Measurements from ENCODE around the gene LTK.
A peak's percentile ranks its signal among the peaks of the same experiment; 100 is the strongest.

Gene LTK

GRCh38 chr15:41489641-41490040, 24.0 kb downstream of the LTK start:
- TF ChIP-seq RAD21 (IDR thresholded peaks at IDR 0.05; ENCODE audit: low read depth) (no peak), USF1 (IDR thresholded peaks at IDR 0.05) (no peak), TAF1 (IDR thresholded peaks at IDR 0.05; ENCODE audit: low read depth) (no peak), YY1 (IDR thresholded peaks at IDR 0.05; ENCODE audit: low read depth) (no peak), NFIC (IDR thresholded peaks at IDR 0.05) (no peak), TEAD4 (IDR thresholded peaks at IDR 0.05) (no peak)

- TF ChIP-seq EGR1 (IDR thresholded peaks at IDR 0.05) (no peak), FOXM1 (IDR thresholded peaks at IDR 0.05; ENCODE audit: borderline replicate concordance, low read depth) (no peak), EP300 (IDR thresholded peaks at IDR 0.05; ENCODE audit: borderline replicate concordance) (no peak), REST (IDR thresholded peaks at IDR 0.05; ENCODE audit: low read depth) (no peak), NFIC (IDR thresholded peaks at IDR 0.05) (no peak), TCF12 (IDR thresholded peaks at IDR 0.05; ENCODE audit: low read depth) (no peak), CREB1 (IDR thresholded peaks at IDR 0.05; ENCODE audit: low read depth) (no peak), CEBPB (IDR thresholded peaks at IDR 0.05) (no peak), ZBTB7A (IDR thresholded peaks at IDR 0.05; ENCODE audit: low read depth) (no peak), USF1 (IDR thresholded peaks at IDR 0.05) (no peak)
These were observed 25.8 kb downstream of the LTK start for GRCh38 chr15:41487802-41488201.

- TF ChIP-seq TAF1 (IDR thresholded peaks at IDR 0.05; ENCODE audit: low read depth) (no peak), TEAD4 (IDR thresholded peaks at IDR 0.05) (0 out of 2 replicates have a peak, but pooled peaks have one; percentile 10), EGR1 (IDR thresholded peaks at IDR 0.05) (no peak), REST (IDR thresholded peaks at IDR 0.05; ENCODE audit: low read depth) (no peak)
These were observed 26.2 kb downstream of the LTK start for GRCh38 chr15:41487381-41487780.

- TF ChIP-seq YY1 (IDR thresholded peaks at IDR 0.05; ENCODE audit: low read depth): no peak
- TF ChIP-seq MAX (IDR thresholded peaks at IDR 0.05): no peak
- TF ChIP-seq TEAD4 (IDR thresholded peaks at IDR 0.05): no peak
- no peak for TF ChIP-seq FOXM1 (IDR thresholded peaks at IDR 0.05; ENCODE audit: borderline replicate concordance, low read depth)
- no peak for TF ChIP-seq CEBPB (IDR thresholded peaks at IDR 0.05)
- TF ChIP-seq USF1 (IDR thresholded peaks at IDR 0.05): no peak
- TF ChIP-seq ZBTB7A (IDR thresholded peaks at IDR 0.05; ENCODE audit: low read depth): no peak
- TF ChIP-seq RAD21 (IDR thresholded peaks at IDR 0.05; ENCODE audit: low read depth): no peak
- TF ChIP-seq TCF12 (IDR thresholded peaks at IDR 0.05; ENCODE audit: low read depth): no peak
- no peak for TF ChIP-seq NFIC (IDR thresholded peaks at IDR 0.05)
- no peak for TF ChIP-seq EP300 (IDR thresholded peaks at IDR 0.05; ENCODE audit: borderline replicate concordance)
- TF ChIP-seq EGR1 (IDR thresholded peaks at IDR 0.05): no peak
These were observed 27.3 kb downstream of the LTK start for GRCh38 chr15:41486286-41486685.

GRCh38 chr15:41484937-41485625, 28.5 kb downstream of the LTK start:
- TF ChIP-seq EP300 (IDR thresholded peaks at IDR 0.05; ENCODE audit: borderline replicate concordance) (no peak), CREB1 (IDR thresholded peaks at IDR 0.05; ENCODE audit: low read depth) (no peak), FOXM1 (IDR thresholded peaks at IDR 0.05; ENCODE audit: borderline replicate concordance, low read depth) (no peak), RAD21 (IDR thresholded peaks at IDR 0.05; ENCODE audit: low read depth) (no peak), MAX (IDR thresholded peaks at IDR 0.05) (no peak), YY1 (IDR thresholded peaks at IDR 0.05; ENCODE audit: low read depth) (no peak), NFIC (IDR thresholded peaks at IDR 0.05) (no peak), TCF12 (IDR thresholded peaks at IDR 0.05; ENCODE audit: low read depth) (no peak), EGR1 (IDR thresholded peaks at IDR 0.05) (no peak), ZBTB7A (IDR thresholded peaks at IDR 0.05; ENCODE audit: low read depth) (no peak), CEBPB (IDR thresholded peaks at IDR 0.05) (no peak), USF1 (IDR thresholded peaks at IDR 0.05) (no peak), REST (IDR thresholded peaks at IDR 0.05; ENCODE audit: low read depth) (no peak), TAF1 (IDR thresholded peaks at IDR 0.05; ENCODE audit: low read depth) (no peak), TEAD4 (IDR thresholded peaks at IDR 0.05) (no peak)

Measured in Ishikawa (cell line).